Smooth muscle cell (in vitro differentiated cells): Measurements from ENCODE around the gene GNG7. TPM values are rescaled to one million over a fixed set of nuclear protein-coding genes. Genes with fewer than 3 reads are reported as not detected.
"Not testable (repeated sequence)": the region's sequence is repeated elsewhere in the genome, so short reads cannot be mapped to it uniquely, and the experiment has no call there.

ENCODE experiments used
- DNase-seq: peaks from one replicate; lab custom pipeline; 2025; ENCODE audit not compliant: unreplicated experiment; lab: John Stamatoyannopoulos, UW
- H2AFZ ChIP-seq: fragments of 200-600 bp; sonication (generic); 2 replicates; pipeline ENCODE4 v1.6.0; 2016; ENCODE audit warnings: antibody characterized with exemption, low read depth, mild to moderate bottlenecking
- H3F3A ChIP-seq: fragments of 200-600 bp; sonication (generic); 2 replicates; pipeline ENCODE4 v1.6.0; 2017; ENCODE audit warnings: antibody characterized with exemption, low read depth
- H3K27ac ChIP-seq: fragments of 200-600 bp; sonication (generic); 2 replicates; pipeline ENCODE4 v1.5.1; 2016; ENCODE audit warnings: low read depth, mild to moderate bottlenecking
- H3K27me3 ChIP-seq: fragments of 200-600 bp; sonication (generic); 2 replicates; pipeline ENCODE4 v1.6.1; 2016; ENCODE audit warnings: low read depth, mild to moderate bottlenecking
- H3K36me3 ChIP-seq: fragments of 200-600 bp; sonication (generic); 2 replicates; pipeline ENCODE4 v1.5.1; 2016; ENCODE audit warnings: low read depth
- H3K4me1 ChIP-seq: fragments of 200-600 bp; sonication (generic); 2 replicates; pipeline ENCODE4 v1.5.1; 2016; ENCODE audit warnings: low read depth
- H3K4me2 ChIP-seq: fragments of 200-600 bp; sonication (generic); 2 replicates; pipeline ENCODE4 v1.6.0; 2016; ENCODE audit warnings: mild to moderate bottlenecking
- H3K4me3 ChIP-seq: fragments of 200-600 bp; sonication (generic); 2 replicates; pipeline ENCODE4 v1.5.1; 2016; ENCODE audit warnings: mild to moderate bottlenecking
- H3K79me2 ChIP-seq: fragments of 200-600 bp; sonication (generic); 2 replicates; pipeline ENCODE4 v1.6.0; 2016; ENCODE audit warnings: low read depth, mild to moderate bottlenecking
- H3K9ac ChIP-seq: fragments of 200-600 bp; sonication (generic); 2 replicates; pipeline ENCODE4 v1.6.0; 2016; ENCODE audit warnings: low read depth
- H3K9me3 ChIP-seq: fragments of 200-600 bp; sonication (generic); replicated peaks from 2 replicates; pipeline ENCODE4 v1.5.1; 2016; ENCODE audit warnings: low read depth
- H4K20me1 ChIP-seq: fragments of 200-600 bp; sonication (generic); 2 replicates; pipeline ENCODE4 v1.6.0; 2016; ENCODE audit warnings: low read depth
- WGBS: methylation state at CpG from one replicate; pipeline ENCODE4 v1.1.7; 2016; ENCODE audit warnings: low lambda C conversion rate; 5-methylcytosine and 5-hydroxymethylcytosine counted together
- polyA plus RNA-seq: library from polyadenylated mRNA; unstranded; fragments of >200 nt; fragmentation: Nextera tagmentation; extraction: Ambion mirVana; gene quantifications from 2 replicates; pipeline ENCODE4 v1.2.1, GENCODE V29; 2016
- total RNA-seq: library from RNA; depleted of rRNA; stranded (reverse); fragments of >200 nt; gene quantifications from 2 replicates; pipeline ENCODE4 v1.2.3, GENCODE V29; 2014
- TF ChIP-seq, protein P1 (sequence below): fragments of 200-600 bp; sonication (generic); IDR thresholded peaks from 2 replicates; pipeline ENCODE4 v1.5.1; 2017; ENCODE audit warnings: borderline replicate concordance, mild to moderate bottlenecking, antibody characterized with exemption; ENCODE audit not compliant: insufficient read depth, poor library complexity, severe bottlenecking

GNG7 gene
- total and polyA plus RNA-seq, 2 experiments from 2014 or later, result 1.7 to 2.6 TPM

DNA sequence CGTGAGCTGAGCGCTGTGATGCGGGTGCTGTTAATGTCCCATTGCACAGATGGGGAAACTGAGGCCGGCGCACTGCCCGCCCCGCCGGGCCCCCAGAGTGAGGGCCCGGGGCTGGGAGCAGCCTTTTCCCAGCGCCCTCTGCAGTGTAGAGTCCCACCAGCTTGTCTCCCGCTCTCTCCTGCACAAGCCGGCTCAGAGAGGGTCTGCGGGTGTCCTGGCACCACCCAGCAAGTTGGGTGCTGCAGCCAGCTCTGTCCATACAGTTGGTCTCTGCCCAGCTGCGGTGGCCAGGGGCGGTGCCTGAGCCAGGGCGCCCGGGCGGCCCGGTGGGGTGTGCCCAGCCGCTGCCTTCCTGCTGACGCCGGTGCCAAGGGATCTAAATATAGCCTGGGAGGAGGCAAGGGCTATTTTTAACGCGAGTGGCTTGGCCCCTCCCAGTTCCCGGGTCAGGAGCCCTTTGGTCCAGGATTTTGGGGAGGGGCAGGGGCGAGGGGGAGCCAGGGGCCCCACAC, 207.3 kb downstream of the GNG7 start:
- Histone ChIP-seq H3K4me1 (peaks cover 9% of the 10 kb centered on the region), H4K20me1 (no peaks in the 10 kb centered on the region), H3K36me3 (no peaks in the 10 kb centered on the region), H2AFZ (no peak overlapping the region), H3K9me3 (no peaks in the 10 kb centered on the region), H3F3A (peaks cover 30% of the 10 kb centered on the region), H3K27ac (peak overlapping the region; percentile 92), H3K9ac (peak overlapping the region; percentile 91), H3K79me2 (no peaks in the 10 kb centered on the region), H3K4me2 (peak overlapping the region; percentile 92), H3K27me3 (no peaks in the 10 kb centered on the region), H3K4me3 (peak overlapping the region; percentile 54)
- WGBS, result 11% methylated on average over 24 of the region's 26 CpGs
- TF ChIP-seq, protein P1, sequence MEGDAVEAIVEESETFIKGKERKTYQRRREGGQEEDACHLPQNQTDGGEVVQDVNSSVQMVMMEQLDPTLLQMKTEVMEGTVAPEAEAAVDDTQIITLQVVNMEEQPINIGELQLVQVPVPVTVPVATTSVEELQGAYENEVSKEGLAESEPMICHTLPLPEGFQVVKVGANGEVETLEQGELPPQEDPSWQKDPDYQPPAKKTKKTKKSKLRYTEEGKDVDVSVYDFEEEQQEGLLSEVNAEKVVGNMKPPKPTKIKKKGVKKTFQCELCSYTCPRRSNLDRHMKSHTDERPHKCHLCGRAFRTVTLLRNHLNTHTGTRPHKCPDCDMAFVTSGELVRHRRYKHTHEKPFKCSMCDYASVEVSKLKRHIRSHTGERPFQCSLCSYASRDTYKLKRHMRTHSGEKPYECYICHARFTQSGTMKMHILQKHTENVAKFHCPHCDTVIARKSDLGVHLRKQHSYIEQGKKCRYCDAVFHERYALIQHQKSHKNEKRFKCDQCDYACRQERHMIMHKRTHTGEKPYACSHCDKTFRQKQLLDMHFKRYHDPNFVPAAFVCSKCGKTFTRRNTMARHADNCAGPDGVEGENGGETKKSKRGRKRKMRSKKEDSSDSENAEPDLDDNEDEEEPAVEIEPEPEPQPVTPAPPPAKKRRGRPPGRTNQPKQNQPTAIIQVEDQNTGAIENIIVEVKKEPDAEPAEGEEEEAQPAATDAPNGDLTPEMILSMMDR, result no peak
- DNase-seq, result peak; percentile 59

DNA sequence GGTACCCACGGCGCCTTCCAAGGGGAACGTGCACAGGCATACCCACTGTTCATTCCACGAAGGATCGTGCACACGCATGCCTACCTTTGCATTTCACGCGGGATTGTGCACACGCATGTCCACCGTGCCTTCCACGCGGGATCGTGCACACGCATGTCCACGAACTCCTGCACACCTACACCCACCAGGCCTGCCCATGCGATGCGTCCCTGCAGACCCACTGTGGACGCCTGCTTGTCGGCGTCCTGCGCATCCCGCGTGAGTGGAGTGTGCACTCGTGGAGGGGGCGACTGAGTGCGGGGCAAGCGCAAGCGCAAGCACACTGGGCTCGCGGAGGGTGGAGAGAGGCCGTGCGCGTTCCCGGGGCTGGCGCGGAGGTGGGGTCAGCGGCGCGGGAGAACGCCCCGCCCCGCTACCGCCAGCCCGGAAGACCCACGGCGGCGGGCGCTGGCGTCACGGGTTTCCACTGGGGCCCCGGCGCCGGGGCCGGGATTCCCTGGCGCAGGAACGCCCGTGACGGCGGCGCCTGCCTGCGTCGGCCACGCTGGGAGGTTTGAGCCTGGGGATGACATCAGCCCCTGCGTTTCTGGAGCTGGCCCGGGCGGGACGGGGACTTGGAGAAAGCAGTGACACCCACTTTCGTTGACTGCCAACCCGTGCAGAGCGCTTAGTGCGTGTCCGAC, 207.9 kb downstream of the GNG7 start:
- Histone ChIP-seq H3K27me3 (no peaks in the 10 kb centered on the region), H3K9me3 (no peaks in the 10 kb centered on the region), H3K4me3 (peak overlapping the region; percentile 54), H4K20me1 (no peaks in the 10 kb centered on the region), H3F3A (peaks cover 27% of the 10 kb centered on the region), H3K79me2 (no peaks in the 10 kb centered on the region), H2AFZ (no peak overlapping the region), H3K4me2 (peak overlapping the region; percentile 92), H3K9ac (peak overlapping the region; percentile 91), H3K4me1 (peaks cover 9% of the 10 kb centered on the region), H3K36me3 (no peaks in the 10 kb centered on the region), H3K27ac (peak overlapping the region; percentile 92)
- TF ChIP-seq, protein P1, result no peak
- DNase-seq, result peak; percentile 67
- 19% methylated on average over 46 of the region's 72 CpGs for WGBS

GRCh38 chr19:2494084-2494446, 208.4 kb downstream of the GNG7 start:
- peaks cover 9% of the 10 kb centered on the region for H3K4me1 ChIP-seq
- TF ChIP-seq, protein P1, result no peak
- no peak overlapping the region for H2AFZ ChIP-seq
- no peaks in the 10 kb centered on the region for H3K79me2 ChIP-seq
- peak overlapping the region; percentile 54 for H3K4me3 ChIP-seq
- H3K9me3 ChIP-seq, result no peaks in the 10 kb centered on the region
- peak overlapping the region; percentile 57 for H3K9ac ChIP-seq
- no peaks in the 10 kb centered on the region for H3K27me3 ChIP-seq
- H4K20me1 ChIP-seq, result no peaks in the 10 kb centered on the region
- peaks cover 27% of the 10 kb centered on the region for H3F3A ChIP-seq
- no peaks in the 10 kb centered on the region for H3K36me3 ChIP-seq
- peak overlapping the region; percentile 92 for H3K27ac ChIP-seq
- 12% methylated on average over 20 of the region's 21 CpGs for WGBS
- DNase-seq, result peak; percentile 32
- H3K4me2 ChIP-seq, result peak overlapping the region; percentile 92

- H3K27ac ChIP-seq, result peak overlapping the region; percentile 92
Measured at GRCh38 chr19:2493448-2493847, 209.0 kb downstream of the GNG7 start.

More at GRCh38 chr19:2493448-2493847, 209.0 kb downstream of the GNG7 start:
- H3K9ac ChIP-seq, result peak overlapping the region; percentile 57
- peaks cover 24% of the 10 kb centered on the region for H3F3A ChIP-seq
- not testable (repeated sequence) for H3K9me3 ChIP-seq, H3K4me1 ChIP-seq, H4K20me1 ChIP-seq, H3K79me2 ChIP-seq, H3K4me3 ChIP-seq, H3K27me3 ChIP-seq, DNase-seq, H2AFZ ChIP-seq, H3K36me3 ChIP-seq
- 74% methylated on average over 14 of the region's 14 CpGs for WGBS
- H3K4me2 ChIP-seq, result peak overlapping the region; percentile 92
